ENCODE results near the gene GPR158.

The GPR158 gene

DNA sequence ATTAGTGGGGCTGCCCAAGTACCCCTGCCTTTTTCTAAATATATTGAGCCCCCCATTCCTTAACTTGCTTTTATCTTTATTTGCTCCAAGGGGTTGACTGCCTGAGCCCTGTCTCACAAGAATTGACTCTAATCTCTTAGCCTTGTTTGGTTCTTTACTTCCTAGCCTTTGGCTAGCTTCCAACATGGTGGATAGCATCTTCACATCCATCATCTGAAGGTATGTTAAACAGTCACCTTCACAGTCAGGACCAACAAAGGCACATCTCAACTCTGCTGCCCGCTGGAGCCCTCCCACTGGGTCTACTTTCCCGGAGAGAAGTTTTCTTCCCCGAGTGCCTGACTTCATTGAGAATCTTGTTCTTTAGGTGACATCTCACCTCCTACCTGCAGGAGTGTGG is 329.5 kb downstream of the GPR158 start:
- no peaks in the 10 kb centered on the region for H3K9me3 Mint-ChIP-seq
- no peaks in the 10 kb centered on the region for H3K36me3 Mint-ChIP-seq (ENCODE audit: low read depth)
- H3K4me3 Mint-ChIP-seq = no peak overlapping the region
- no peaks in the 10 kb centered on the region for H3K27me3 Mint-ChIP-seq (ENCODE audit: low read depth)
- TF ChIP-seq, protein P1, sequence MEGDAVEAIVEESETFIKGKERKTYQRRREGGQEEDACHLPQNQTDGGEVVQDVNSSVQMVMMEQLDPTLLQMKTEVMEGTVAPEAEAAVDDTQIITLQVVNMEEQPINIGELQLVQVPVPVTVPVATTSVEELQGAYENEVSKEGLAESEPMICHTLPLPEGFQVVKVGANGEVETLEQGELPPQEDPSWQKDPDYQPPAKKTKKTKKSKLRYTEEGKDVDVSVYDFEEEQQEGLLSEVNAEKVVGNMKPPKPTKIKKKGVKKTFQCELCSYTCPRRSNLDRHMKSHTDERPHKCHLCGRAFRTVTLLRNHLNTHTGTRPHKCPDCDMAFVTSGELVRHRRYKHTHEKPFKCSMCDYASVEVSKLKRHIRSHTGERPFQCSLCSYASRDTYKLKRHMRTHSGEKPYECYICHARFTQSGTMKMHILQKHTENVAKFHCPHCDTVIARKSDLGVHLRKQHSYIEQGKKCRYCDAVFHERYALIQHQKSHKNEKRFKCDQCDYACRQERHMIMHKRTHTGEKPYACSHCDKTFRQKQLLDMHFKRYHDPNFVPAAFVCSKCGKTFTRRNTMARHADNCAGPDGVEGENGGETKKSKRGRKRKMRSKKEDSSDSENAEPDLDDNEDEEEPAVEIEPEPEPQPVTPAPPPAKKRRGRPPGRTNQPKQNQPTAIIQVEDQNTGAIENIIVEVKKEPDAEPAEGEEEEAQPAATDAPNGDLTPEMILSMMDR (IDR thresholded peaks at IDR 0.05; ENCODE audit: unreplicated experiment in 3 of 3) = no peak
- H3K4me1 Mint-ChIP-seq = peaks cover 17% of the 10 kb centered on the region
- no peak overlapping the region for H3K27ac Mint-ChIP-seq

DNA sequence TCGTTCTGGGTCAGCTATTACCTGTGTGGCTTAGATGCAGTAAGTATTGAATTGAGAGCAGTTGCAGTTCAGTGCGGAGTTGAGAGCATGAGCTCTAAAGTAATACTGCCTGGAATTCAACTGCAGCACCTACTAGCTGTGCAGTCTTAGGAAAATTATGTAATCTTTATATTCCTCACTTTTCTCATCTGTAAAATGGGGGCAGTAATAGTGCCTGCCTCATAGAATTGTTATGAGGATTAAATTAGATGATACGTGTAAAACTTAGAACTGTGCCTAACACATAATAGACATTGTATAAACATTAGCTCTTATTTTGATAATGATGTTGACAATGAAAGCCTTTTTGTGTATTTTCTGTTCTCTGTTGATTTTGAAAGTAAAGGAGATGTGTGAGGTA is 330.0 kb downstream of the GPR158 start:
- no peak overlapping the region for H3K27ac Mint-ChIP-seq
- H3K9me3 Mint-ChIP-seq = no peaks in the 10 kb centered on the region
- TF ChIP-seq, protein P1 (IDR thresholded peaks at IDR 0.05; ENCODE audit: unreplicated experiment in 3 of 3) = no peak
- H3K4me3 Mint-ChIP-seq = no peak overlapping the region
- H3K4me1 Mint-ChIP-seq = peaks cover 12% of the 10 kb centered on the region
- no peaks in the 10 kb centered on the region for H3K36me3 Mint-ChIP-seq (ENCODE audit: low read depth)
- no peaks in the 10 kb centered on the region for H3K27me3 Mint-ChIP-seq (ENCODE audit: low read depth)

DNA sequence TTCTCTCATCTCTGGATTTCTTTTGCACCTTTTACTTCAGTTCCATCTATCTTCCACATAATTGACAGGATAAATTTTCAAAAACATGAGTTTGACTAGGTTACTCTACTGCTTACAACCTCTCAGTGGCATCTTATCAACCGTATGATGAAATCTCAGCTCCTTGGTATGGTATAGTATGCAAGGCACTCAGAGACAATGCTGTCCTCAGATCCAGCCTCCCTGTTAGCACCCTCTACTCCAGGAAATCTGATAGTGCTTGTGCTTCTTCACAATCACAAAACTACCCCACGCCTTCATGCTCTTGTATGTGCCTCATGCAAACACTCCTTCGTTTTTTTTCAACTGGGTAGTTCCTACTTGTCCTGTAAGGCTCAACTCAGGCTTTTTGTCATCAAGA is 330.7 kb downstream of the GPR158 start:
- TF ChIP-seq, protein P1 (IDR thresholded peaks at IDR 0.05; ENCODE audit: unreplicated experiment in 3 of 3) = no peak
- no peaks in the 10 kb centered on the region for H3K36me3 Mint-ChIP-seq (ENCODE audit: low read depth)
- H3K4me1 Mint-ChIP-seq = peaks cover 6% of the 10 kb centered on the region
- no peaks in the 10 kb centered on the region for H3K9me3 Mint-ChIP-seq
- H3K4me3 Mint-ChIP-seq = no peak overlapping the region
- no peaks in the 10 kb centered on the region for H3K27me3 Mint-ChIP-seq (ENCODE audit: low read depth)
- no peak overlapping the region for H3K27ac Mint-ChIP-seq

DNA sequence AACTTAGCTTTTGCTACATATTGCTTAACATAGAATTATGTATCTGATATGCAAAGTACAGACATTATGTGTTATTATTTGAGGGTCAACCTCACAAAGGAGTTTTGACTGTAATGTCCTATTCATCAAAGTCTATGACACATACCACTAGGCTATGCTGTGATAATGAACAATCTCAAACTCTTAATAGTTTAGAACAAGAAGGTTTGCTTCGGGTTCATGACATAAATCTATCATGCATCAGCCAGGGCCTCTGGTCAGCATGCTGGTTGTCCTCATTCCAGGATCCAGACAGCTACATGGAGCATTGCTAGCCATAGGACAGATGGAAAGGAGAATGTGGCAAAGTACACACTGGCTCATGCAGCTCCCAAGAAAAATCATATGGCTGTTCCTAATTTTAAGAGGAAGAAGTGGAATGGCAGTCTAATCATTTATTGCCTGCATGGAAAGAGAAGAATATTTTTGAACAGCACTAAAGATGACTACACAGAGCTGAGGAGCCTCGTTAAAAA is 332.1 kb downstream of the GPR158 start:
- H3K4me1 Mint-ChIP-seq = no peaks in the 10 kb centered on the region
- no peaks in the 10 kb centered on the region for H3K9me3 Mint-ChIP-seq
- TF ChIP-seq, protein P1 (IDR thresholded peaks at IDR 0.05; ENCODE audit: unreplicated experiment in 3 of 3) = no peak
- H3K4me3 Mint-ChIP-seq = no peak overlapping the region
- H3K36me3 Mint-ChIP-seq (ENCODE audit: low read depth) = no peaks in the 10 kb centered on the region
- no peaks in the 10 kb centered on the region for H3K27me3 Mint-ChIP-seq (ENCODE audit: low read depth)
- H3K27ac Mint-ChIP-seq = peak overlapping the region in 2 of 3 experiments; percentile 6 to 31

DNA sequence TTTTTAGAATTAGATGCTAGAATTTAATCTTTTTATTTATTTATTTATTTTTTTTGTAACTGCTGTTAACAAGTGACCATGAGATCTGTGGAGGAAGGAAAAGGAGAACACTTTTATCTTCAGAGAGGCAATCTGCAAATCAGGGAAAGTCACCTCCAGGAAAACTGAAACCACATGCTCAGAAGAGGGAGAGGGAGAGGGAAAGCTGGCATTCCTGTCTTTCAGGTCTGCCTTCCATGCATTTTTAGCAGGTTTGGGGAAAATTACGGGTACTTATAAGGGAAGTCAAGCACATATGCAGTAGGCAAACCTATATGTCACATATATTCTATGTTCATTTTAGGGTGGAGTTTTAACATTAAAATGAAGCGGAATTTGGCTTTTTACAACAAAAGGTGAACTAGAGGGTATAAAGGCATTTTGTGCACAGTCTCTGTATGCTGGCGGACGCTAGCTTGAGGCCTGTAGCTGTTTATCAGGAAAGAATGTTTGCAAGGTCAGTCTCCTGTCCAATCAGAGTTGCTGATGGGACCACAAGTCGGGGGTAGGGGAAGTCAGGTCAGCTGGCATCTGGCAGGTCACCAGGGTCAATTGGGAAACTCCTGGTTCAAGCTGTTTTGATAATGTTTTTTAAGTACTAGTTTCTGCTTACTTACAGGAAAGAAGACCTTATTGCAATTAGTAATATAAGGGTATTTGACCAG is 333.5 kb downstream of the GPR158 start:
- TF ChIP-seq, protein P1 (IDR thresholded peaks at IDR 0.05; ENCODE audit: unreplicated experiment in 3 of 3) = no peak
- Mint-ChIP-seq H3K27me3 (ENCODE audit: low read depth) (no peaks in the 10 kb centered on the region), H3K27ac (no peak overlapping the region), H3K36me3 (ENCODE audit: low read depth) (no peaks in the 10 kb centered on the region), H3K4me1 (no peaks in the 10 kb centered on the region), H3K9me3 (no peaks in the 10 kb centered on the region), H3K4me3 (no peak overlapping the region)

DNA sequence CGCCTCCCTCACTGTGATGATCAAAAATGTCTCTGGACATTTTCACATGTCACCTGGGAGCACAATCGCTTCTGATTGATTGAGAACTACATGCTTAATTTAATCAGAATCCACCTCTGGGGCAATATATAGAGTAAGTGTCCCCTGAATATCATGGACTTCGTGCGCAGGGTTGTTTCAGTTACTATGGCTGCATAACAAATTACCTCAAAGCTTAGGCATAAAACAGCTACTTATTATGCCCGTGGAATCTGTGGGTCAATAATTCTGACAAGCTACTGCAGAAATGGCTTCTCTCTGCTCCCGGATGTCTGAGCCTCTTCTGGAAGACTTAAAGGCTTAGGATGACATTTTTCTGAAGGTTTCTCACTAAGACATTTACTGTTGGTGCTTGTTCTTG is 334.4 kb downstream of the GPR158 start:
- TF ChIP-seq, protein P1 (IDR thresholded peaks at IDR 0.05; ENCODE audit: unreplicated experiment in 3 of 3) = no peak
- Mint-ChIP-seq H3K4me3 (no peak overlapping the region), H3K27ac (no peak overlapping the region), H3K9me3 (no peaks in the 10 kb centered on the region), H3K27me3 (ENCODE audit: low read depth) (no peaks in the 10 kb centered on the region), H3K4me1 (no peaks in the 10 kb centered on the region), H3K36me3 (ENCODE audit: low read depth) (no peaks in the 10 kb centered on the region)
